Breast epithelium (tissue), 4 donors: ENCODE measurements around the gene MUC4. TPM values are rescaled to one million over a fixed set of nuclear protein-coding genes. Genes with fewer than 3 reads are reported as not detected.
"Not testable (repeated sequence)": the region's sequence is repeated elsewhere in the genome, so short reads cannot be mapped to it uniquely, and the experiment has no call there.

Source experiments
- DNase-seq, 2 donors: peaks; one replicate each; pipeline ENCODE4 v3.0.0-alpha.2; 2019; ENCODE audit warnings: low spot score in 2 of 2
- H3K27ac ChIP-seq, 2 donors: fragments of 200-600 bp; sonication (generic) in 1 of 2; one replicate each; pipeline ENCODE4 v1.5.1; 2016 to 2019; ENCODE audit warnings: mild to moderate bottlenecking in 1 of 2
- H3K27me3 ChIP-seq, 2 donors: fragments of 200-600 bp; sonication (generic) in 1 of 2; one replicate each; pipeline versions ENCODE4 v1.5.1 to v1.6.0; 2017 to 2019; ENCODE audit warnings: control low read depth in 1 of 2, mild to moderate bottlenecking in 1 of 2
- H3K36me3 ChIP-seq: fragments of 200-600 bp; one replicate; pipeline ENCODE4 v1.5.1; 2019
- H3K4me1 ChIP-seq, 2 donors: fragments of 200-600 bp; sonication (generic); one replicate each; pipeline ENCODE4 v1.5.1; 2016 to 2019; ENCODE audit warnings: control low read depth in 1 of 2
- H3K4me3 ChIP-seq, 3 donors: fragments of 200-600 bp; sonication (generic); 1 replicate in 2 of 3; 2 replicates in 1 of 3; pipeline ENCODE4 v1.5.1; 2016 to 2019; ENCODE audit warnings: mild to moderate bottlenecking in 3 of 3, moderate library complexity in 2 of 3
- H3K9me3 ChIP-seq, 2 donors: fragments of 200-600 bp; sonication (generic) in 1 of 2; one replicate each; pipeline ENCODE4 v1.5.1; 2016 to 2019; ENCODE audit warnings: control low read depth in 1 of 2
- POLR2A ChIP-seq: fragments of 450-650 bp; IDR thresholded peaks from one replicate; pipeline ENCODE4 v1.6.1; 2016; ENCODE audit warnings: antibody characterized with exemption, mild to moderate bottlenecking, moderate library complexity
- POLR2AphosphoS5 ChIP-seq, 3 donors: sonication (generic); formaldehyde crosslinking; IDR thresholded peaks; one replicate each; pipeline ENCODE4 v1.6.1; 2017; ENCODE audit warnings: antibody characterized with exemption in 3 of 3
- intact Hi-C: fragments of 100-400 bp; cut with DNase I; formaldehyde crosslinking; loops from one replicate; pipeline ENCODE4 v1.15.1; 2023; ENCODE audit warnings: low total_unique reads
- total RNA-seq, 3 donors: library from RNA; depleted of rRNA; stranded (reverse); fragments of >200 nt; gene quantifications; one replicate each; pipeline ENCODE4 v1.1.0, GENCODE V29; 2016
- TF ChIP-seq, protein P1 (sequence below), 3 donors: fragments of 450-650 bp; IDR thresholded peaks; one replicate each; pipeline ENCODE4 v1.5.1; 2016 to 2017; ENCODE audit warnings: antibody characterized with exemption in 3 of 3, mild to moderate bottlenecking in 3 of 3, moderate library complexity in 3 of 3

The MUC4 gene
- total RNA-seq, 3 donors from 2014 or later, result under 0.01 to 1.3 TPM; not detected in 1

DNA sequence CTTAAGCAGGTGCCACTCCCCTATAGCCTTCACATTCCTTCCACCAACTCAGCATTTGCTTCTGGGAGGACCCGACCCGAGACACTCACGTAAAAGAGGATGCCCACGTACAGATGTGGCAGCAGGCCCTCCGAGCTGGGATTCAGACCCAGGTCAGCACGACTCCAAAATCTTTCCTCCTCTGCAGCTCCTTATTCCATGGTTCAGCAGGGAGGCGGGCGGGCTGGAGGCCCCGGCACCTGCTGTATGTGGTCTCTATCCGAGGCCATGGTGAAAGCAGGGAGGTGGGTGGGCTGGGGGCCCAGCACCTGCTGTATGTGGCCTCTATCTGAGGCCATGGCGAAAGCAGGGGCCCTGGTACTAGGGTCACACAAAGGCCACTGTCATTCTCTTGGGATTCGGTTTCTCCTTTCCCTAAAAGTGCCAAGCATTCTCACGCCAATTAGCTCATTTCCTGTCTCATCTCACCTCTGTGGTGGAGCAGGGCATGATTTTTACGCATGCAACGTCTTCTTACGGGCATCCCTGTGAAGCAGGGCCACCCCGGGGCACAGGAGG lies 5.9 kb upstream of the MUC4 start:
- Histone ChIP-seq H3K9me3 (no peaks in the 10 kb centered on the region), H3K36me3 (no peaks in the 10 kb centered on the region), H3K27ac (no peak overlapping the region), H3K27me3 (peaks cover 0 to 3% of the 10 kb centered on the region in 2 donors), H3K4me1 (no peaks in the 10 kb centered on the region), H3K4me3 (no peak overlapping the region)
- peak in 1 of 2 donors; percentile 46 for DNase-seq
- no peak for TF ChIP-seq POLR2AphosphoS5 (IDR thresholded peaks at IDR 0.05)
- TF ChIP-seq POLR2A, result no peak
- TF ChIP-seq, protein P1, sequence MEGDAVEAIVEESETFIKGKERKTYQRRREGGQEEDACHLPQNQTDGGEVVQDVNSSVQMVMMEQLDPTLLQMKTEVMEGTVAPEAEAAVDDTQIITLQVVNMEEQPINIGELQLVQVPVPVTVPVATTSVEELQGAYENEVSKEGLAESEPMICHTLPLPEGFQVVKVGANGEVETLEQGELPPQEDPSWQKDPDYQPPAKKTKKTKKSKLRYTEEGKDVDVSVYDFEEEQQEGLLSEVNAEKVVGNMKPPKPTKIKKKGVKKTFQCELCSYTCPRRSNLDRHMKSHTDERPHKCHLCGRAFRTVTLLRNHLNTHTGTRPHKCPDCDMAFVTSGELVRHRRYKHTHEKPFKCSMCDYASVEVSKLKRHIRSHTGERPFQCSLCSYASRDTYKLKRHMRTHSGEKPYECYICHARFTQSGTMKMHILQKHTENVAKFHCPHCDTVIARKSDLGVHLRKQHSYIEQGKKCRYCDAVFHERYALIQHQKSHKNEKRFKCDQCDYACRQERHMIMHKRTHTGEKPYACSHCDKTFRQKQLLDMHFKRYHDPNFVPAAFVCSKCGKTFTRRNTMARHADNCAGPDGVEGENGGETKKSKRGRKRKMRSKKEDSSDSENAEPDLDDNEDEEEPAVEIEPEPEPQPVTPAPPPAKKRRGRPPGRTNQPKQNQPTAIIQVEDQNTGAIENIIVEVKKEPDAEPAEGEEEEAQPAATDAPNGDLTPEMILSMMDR (IDR thresholded peaks at IDR 0.05), result no peak
- intact Hi-C loops, result no loop called here

DNA sequence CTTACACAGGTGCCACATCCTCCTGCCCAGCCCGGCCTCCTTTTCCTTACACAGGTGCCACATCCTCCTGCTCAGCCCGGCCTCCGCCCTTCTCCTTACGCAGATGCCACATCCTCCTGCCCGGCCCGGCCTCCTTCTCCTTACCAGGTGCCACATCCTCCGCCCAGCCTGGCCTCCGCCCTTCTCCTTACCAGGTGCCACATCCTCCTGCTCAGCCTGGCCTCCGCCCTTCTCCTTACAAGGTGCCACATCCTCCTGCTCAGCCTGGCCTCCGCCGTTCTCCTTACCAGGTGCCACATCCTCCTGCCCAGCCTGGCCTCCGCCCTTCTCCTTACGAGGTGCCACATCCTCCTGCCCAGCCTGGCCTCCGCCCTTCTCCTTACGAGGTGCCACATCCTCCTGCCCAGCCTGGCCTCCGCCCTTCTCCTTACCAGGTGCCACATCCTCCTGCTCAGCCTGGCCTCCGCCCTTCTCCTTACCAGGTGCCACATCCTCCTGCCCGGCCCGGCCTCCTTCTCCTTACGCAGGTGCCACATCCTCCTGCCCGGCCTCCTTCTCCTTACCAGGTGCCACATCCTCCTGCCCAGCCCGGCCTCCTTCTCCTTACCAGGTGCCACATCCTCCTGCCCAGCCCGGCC lies 4.7 kb upstream of the MUC4 start:
- H3K4me3 ChIP-seq, H3K36me3 ChIP-seq, H3K4me1 ChIP-seq, intact Hi-C loops, H3K9me3 ChIP-seq, H3K27ac ChIP-seq: not testable (repeated sequence)
- peak in 1 of 2 donors; percentile 40 for DNase-seq
- H3K27me3 ChIP-seq, result peaks cover 0 to 16% of the 10 kb centered on the region in 2 donors

DNA sequence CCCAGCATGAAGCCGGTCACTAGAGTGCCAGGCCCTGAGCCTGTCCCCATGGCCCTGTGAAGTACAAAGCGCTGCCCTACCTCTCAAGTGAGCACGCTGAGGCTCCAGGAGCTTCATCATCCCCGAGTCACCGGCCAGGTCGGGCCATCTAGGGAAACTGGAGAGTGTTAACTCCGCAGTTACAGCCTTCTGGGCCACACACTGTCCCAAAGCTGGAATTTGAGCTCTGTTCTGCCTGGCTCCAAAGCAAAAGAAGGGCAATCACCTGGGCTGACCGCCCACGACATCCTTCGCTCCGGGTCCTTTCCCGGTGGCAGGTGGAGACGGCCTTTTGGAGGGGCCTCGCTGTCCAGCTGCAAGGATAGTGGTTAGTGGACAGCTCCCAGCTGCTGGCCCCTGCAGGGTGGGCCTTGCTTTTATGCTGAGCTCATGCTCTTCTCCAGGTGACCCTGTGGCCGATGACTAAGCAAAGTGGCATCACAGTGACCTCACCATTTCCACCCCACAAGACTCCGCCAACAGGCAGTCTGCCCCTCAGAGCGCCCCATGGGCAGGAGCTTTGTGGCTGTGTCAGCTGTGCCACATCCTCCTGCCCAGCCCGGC lies 3.5 kb upstream of the MUC4 start:
- Histone ChIP-seq H3K36me3 (no peaks in the 10 kb centered on the region), H3K27me3 (peaks cover 0 to 16% of the 10 kb centered on the region in 2 donors), H3K4me3 (no peak overlapping the region), H3K9me3 (no peaks in the 10 kb centered on the region), H3K27ac (no peak overlapping the region), H3K4me1 (no peaks in the 10 kb centered on the region)
- DNase-seq, result peak in 1 of 2 donors; percentile 50
- TF ChIP-seq POLR2A, result no peak
- TF ChIP-seq, protein P1 (IDR thresholded peaks at IDR 0.05), result no peak
- TF ChIP-seq POLR2AphosphoS5 (IDR thresholded peaks at IDR 0.05), result no peak
- intact Hi-C loops, result no loop called here

DNA sequence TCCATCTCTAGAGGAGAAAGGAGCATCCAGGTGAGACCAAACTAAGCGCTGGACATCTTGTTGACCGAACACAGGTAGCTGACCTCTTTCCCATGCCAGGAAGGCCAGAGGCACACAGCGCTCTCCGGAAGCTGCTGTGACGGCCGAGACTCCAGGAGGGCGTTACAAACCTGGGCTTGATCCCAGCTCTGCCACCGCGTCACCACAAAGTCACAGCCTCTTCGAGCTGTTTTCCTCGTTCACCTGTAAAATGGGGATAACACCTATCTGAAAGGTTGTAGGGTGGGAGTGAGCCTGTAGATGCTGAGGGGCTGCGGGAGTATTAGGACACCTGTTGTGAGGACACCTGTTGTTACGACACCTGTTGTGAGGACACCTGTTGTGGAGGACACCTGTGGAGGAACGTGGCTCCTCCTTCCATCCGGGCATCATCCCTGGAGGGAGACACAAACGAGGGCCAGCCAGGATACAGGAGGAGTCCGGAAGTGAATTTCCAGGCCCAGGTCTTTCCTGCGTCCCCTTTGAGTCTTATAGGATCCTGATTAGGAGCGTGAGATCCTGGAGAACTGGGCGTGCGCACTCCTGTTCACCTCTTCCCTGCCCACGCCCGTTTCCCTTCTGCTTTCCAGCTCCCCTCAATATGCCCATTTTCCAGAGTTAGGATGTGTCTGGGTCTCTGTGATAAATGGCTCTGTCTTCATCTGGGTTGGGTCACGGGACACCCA lies 2.3 kb upstream of the MUC4 start:
- Histone ChIP-seq H3K27ac (no peak overlapping the region), H3K27me3 (peaks cover 0 to 13% of the 10 kb centered on the region in 2 donors), H3K4me3 (no peak overlapping the region), H3K9me3 (no peaks in the 10 kb centered on the region), H3K4me1 (no peaks in the 10 kb centered on the region), H3K36me3 (no peaks in the 10 kb centered on the region)
- TF ChIP-seq POLR2AphosphoS5 (IDR thresholded peaks at IDR 0.05) (no peak), POLR2A (no peak)
- TF ChIP-seq, protein P1 (IDR thresholded peaks at IDR 0.05), result no peak
- intact Hi-C loops, result no loop called here
- peak in 1 of 2 donors; percentile 36 for DNase-seq

DNA sequence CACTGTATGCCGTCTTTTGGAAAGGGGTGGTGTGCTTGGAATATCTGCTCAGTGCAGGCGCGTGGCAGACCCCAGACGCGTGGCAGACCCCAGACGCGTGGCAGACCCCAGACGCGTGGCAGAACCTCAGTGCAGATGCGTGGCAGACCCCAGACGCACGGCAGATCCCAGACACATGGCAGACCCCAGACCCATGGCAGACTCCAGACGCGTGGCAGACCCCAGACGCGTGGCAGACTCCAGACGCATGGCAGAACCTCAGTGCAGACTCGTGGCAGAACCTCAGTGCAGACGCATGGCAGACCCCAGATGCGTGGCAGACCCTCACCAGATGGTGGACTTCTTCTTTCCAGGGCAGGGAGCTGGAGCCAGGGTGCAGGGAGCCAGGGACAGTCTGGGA lies 637 bp upstream of the MUC4 start:
- Histone ChIP-seq H3K36me3 (no peaks in the 10 kb centered on the region), H3K4me3 (no peak overlapping the region), H3K4me1 (no peaks in the 10 kb centered on the region), H3K27me3 (peaks cover 0 to 13% of the 10 kb centered on the region in 2 donors), H3K9me3 (no peaks in the 10 kb centered on the region), H3K27ac (no peak overlapping the region)
- TF ChIP-seq POLR2A (no peak), POLR2AphosphoS5 (IDR thresholded peaks at IDR 0.05) (no peak)
- TF ChIP-seq, protein P1 (IDR thresholded peaks at IDR 0.05), result no peak
- peak in 1 of 2 donors; percentile 40 for DNase-seq
- intact Hi-C loops, result no loop called here
